HepG2 (cell line): Measurements from ENCODE around the gene CYB5A.

ENCODE experiments used
- EED ChIP-seq: sonication (generic); formaldehyde crosslinking; IDR thresholded peaks from 2 replicates; pipeline ENCODE4 v1.5.0; 2020; ENCODE audit warnings: mild to moderate bottlenecking, missing genetic modification reagents
- EZH2 ChIP-seq: conservative IDR thresholded peaks from 2 replicates; pipeline ENCODE4 v1.6.1; 2012; ENCODE audit warnings: mild to moderate bottlenecking, low read depth, low read length, moderate library complexity
- JUN ChIP-seq: sonication (generic); formaldehyde crosslinking; IDR thresholded peaks from 2 replicates; pipeline ENCODE4 v1.4.0; 2020; ENCODE audit warnings: mild to moderate bottlenecking, missing genetic modification reagents
- MYC ChIP-seq: sonication (generic); formaldehyde crosslinking; IDR thresholded peaks from 2 replicates; pipeline ENCODE4 v1.9.0; 2021; ENCODE audit warnings: missing genetic modification reagents, borderline replicate concordance
- NONO ChIP-seq, 2 experiments: fragments of 450-650 bp in 1 of 2; sonication (generic) in 1 of 2; formaldehyde crosslinking in 1 of 2; IDR thresholded peaks in 1 of 2; conservative IDR thresholded peaks in 1 of 2; 2 replicates each; pipeline versions ENCODE4 v1.6.1 to v1.8.0; 2017 to 2022; ENCODE audit warnings: mild to moderate bottlenecking in 1 of 2, missing genetic modification reagents in 1 of 2, moderate library complexity in 1 of 2
- NR2C2 ChIP-seq: sonication (generic); formaldehyde crosslinking; IDR thresholded peaks from 2 replicates; pipeline ENCODE4 v1.4.0; 2020; ENCODE audit warnings: missing genetic modification reagents, mild to moderate bottlenecking, moderate library complexity, borderline replicate concordance
- SIX1 ChIP-seq: sonication (generic); formaldehyde crosslinking; IDR thresholded peaks from 2 replicates; pipeline ENCODE4 v1.4.0; 2020; ENCODE audit warnings: missing genetic modification reagents, borderline replicate concordance
- SMAD3 ChIP-seq: sonication (generic); formaldehyde crosslinking; IDR thresholded peaks from 2 replicates; pipeline ENCODE4 v1.4.0; 2020; ENCODE audit warnings: missing genetic modification reagents
- TFE3 ChIP-seq: IDR thresholded peaks from 2 replicates; pipeline ENCODE4 v1.6.1; 2016
- ZNF44 ChIP-seq: sonication (generic); formaldehyde crosslinking; IDR thresholded peaks from 2 replicates; pipeline ENCODE4 v1.5.1; 2020; ENCODE audit warnings: mild to moderate bottlenecking, missing genetic modification reagents
- ZNF546 ChIP-seq: sonication (generic); formaldehyde crosslinking; conservative IDR thresholded peaks from 2 replicates; pipeline ENCODE4 v1.8.1; 2023; ENCODE audit warnings: mild to moderate bottlenecking, missing genetic modification reagents
- ZNF746 ChIP-seq: sonication (generic); formaldehyde crosslinking; IDR thresholded peaks from 2 replicates; pipeline ENCODE4 v1.8.0; 2022; ENCODE audit warnings: mild to moderate bottlenecking, missing genetic modification reagents
- ZZZ3 ChIP-seq: sonication (generic); formaldehyde crosslinking; IDR thresholded peaks from 2 replicates; pipeline ENCODE4 v1.4.0; 2020; ENCODE audit warnings: missing genetic modification reagents, mild to moderate bottlenecking, borderline replicate concordance

DNA sequence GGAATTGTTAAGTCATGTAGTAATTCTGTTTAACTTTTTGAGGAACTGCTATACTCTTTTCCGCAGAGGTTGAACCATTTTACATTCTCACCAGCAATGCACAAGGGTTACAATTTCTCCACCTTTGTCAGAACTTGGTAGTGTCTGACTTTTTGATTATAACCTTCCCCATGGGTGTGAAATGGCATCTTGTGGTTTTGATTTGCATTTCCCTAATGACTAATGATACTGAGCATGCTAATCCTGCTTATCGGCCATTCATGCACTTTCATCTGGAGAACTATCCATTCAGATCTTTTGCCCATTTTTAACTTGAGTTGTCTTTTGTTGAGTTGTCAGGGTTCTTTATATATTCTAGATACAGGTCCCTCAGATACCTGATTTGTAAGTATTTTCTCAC, 47.2 kb downstream of the CYB5A start:
- TF ChIP-seq ZZZ3 (no peak), MYC (CRISPR knock-in tag) (no peak), ZNF546 (CRISPR knock-in tag) (no peak), SMAD3 (no peak), JUN (CRISPR knock-in tag) (no peak), ZNF746 (no peak), TFE3 (no peak), ZNF44 (CRISPR knock-in tag) (no peak), NONO (IDR thresholded peaks at IDR 0.05) (no peak), NONO (CRISPR knock-in tag; conservative IDR thresholded peaks at IDR 0.05) (no peak), NR2C2 (CRISPR knock-in tag) (no peak), EED (CRISPR knock-in tag) (no peak), EZH2 (no peak), SIX1 (CRISPR knock-in tag) (no peak)
